ENCODE data around the gene STIP1.
A peak's percentile ranks its signal among the peaks of the same experiment; 100 is the strongest.
"Not testable (repeated sequence)": the region's sequence is repeated elsewhere in the genome, so short reads cannot be mapped to it uniquely, and the experiment has no call there.

STIP1 gene

DNA sequence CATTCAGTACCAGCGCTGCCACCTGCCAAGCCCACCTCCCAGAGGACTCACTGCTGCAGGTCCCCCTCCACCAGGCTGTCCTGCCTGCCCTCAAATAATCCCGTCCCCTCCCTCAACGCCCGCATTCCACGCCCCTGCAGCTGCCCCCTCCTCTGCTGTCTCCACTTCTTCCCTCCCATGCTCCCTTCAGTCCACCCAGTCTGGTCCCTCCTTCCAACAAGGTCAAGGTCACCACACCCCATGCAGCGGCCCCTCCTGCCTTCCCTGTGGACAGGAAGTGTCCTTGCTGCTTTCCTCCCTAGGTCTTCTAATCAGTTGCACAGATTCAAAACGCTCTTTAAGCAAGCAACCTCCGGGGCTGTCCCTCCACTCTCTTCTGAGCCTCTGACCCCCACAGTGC, 32.2 kb upstream of the STIP1 start:
- TF ChIP-seq EZH2 (IDR thresholded peaks at IDR 0.05) (no peak), POLR2AphosphoS5 (IDR thresholded peaks at IDR 0.05; ENCODE audit: borderline replicate concordance, low read depth, low read length) (no peak), FOXP2 (optimal IDR thresholded peaks at IDR 0.05; ENCODE audit: control extremely low read depth, extremely low read length, insufficient read depth) (no peak)
- no peaks in the 10 kb centered on the region for H3K9me3 ChIP-seq (ENCODE audit: low read depth, low read length)
- H3K27ac ChIP-seq = no peak overlapping the region
- no peak overlapping the region for H3K9ac ChIP-seq (ENCODE audit: insufficient read length)
- DNase-seq (ENCODE audit: low read depth, low spot score) = no peak
- H3K4me3 ChIP-seq = no peak overlapping the region
- H3K36me3 ChIP-seq (ENCODE audit: insufficient read depth, low read length) = no peaks in the 10 kb centered on the region

GRCh38 chr11:64156235-64157011, 29.5 kb upstream of the STIP1 start:
- no peak for DNase-seq (ENCODE audit: low read depth, low spot score)
- Histone ChIP-seq H3K9me3 (ENCODE audit: low read depth, low read length) (no peaks in the 10 kb centered on the region), H3K4me3 (no peak overlapping the region), H3K9ac (ENCODE audit: insufficient read length) (no peak overlapping the region), H3K27ac (no peak overlapping the region), H3K36me3 (ENCODE audit: insufficient read depth, low read length) (no peaks in the 10 kb centered on the region)
- TF ChIP-seq FOXP2 (optimal IDR thresholded peaks at IDR 0.05; ENCODE audit: control extremely low read depth, extremely low read length, insufficient read depth) (no peak), EZH2 (IDR thresholded peaks at IDR 0.05) (no peak), POLR2AphosphoS5 (IDR thresholded peaks at IDR 0.05; ENCODE audit: borderline replicate concordance, low read depth, low read length) (no peak)

- Histone ChIP-seq H3K36me3 (ENCODE audit: insufficient read depth, low read length) (no peaks in the 10 kb centered on the region), H3K9ac (ENCODE audit: insufficient read length) (no peak overlapping the region), H3K9me3 (ENCODE audit: low read depth, low read length) (no peaks in the 10 kb centered on the region), H3K27ac (no peak overlapping the region), H3K4me3 (no peak overlapping the region)
- no peak for DNase-seq (ENCODE audit: low read depth, low spot score)
- TF ChIP-seq POLR2AphosphoS5 (IDR thresholded peaks at IDR 0.05; ENCODE audit: borderline replicate concordance, low read depth, low read length) (no peak), FOXP2 (optimal IDR thresholded peaks at IDR 0.05; ENCODE audit: control extremely low read depth, extremely low read length, insufficient read depth) (no peak), EZH2 (IDR thresholded peaks at IDR 0.05) (no peak)
Observed at GRCh38 chr11:64157631-64158394, 28.2 kb upstream of the STIP1 start.

DNA sequence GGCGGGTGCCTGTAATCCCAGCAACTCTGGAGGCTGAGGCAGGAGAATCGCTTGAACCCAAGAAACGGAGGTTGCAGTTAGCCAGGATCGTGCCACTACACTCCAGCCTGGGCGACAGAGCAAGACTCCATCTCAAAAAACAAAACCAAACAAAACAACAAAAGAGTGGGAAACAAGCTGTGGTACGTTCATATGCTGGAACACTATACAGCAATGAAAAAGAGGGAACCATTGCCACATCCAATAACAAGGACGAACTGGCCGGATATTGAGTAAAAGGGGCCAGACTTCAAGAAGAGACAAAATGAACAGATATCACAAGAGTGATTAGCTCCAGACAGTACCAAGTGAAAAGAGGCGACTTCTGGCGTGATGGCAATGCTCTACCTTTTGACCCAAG, 24.9 kb upstream of the STIP1 start:
- Histone ChIP-seq H3K27ac (no peak overlapping the region), H3K4me3 (no peak overlapping the region), H3K9me3 (ENCODE audit: low read depth, low read length) (no peaks in the 10 kb centered on the region), H3K9ac (ENCODE audit: insufficient read length) (no peak overlapping the region), H3K36me3 (ENCODE audit: insufficient read depth, low read length) (no peaks in the 10 kb centered on the region)
- TF ChIP-seq FOXP2 (optimal IDR thresholded peaks at IDR 0.05; ENCODE audit: control extremely low read depth, extremely low read length, insufficient read depth) (no peak), EZH2 (IDR thresholded peaks at IDR 0.05) (no peak), POLR2AphosphoS5 (IDR thresholded peaks at IDR 0.05; ENCODE audit: borderline replicate concordance, low read depth, low read length) (no peak)
- no peak for DNase-seq (ENCODE audit: low read depth, low spot score)

GRCh38 chr11:64162769-64163168, 23.2 kb upstream of the STIP1 start:
- H3K9me3 ChIP-seq (ENCODE audit: low read depth, low read length); H3K27ac ChIP-seq; H3K4me3 ChIP-seq; DNase-seq (ENCODE audit: low read depth, low spot score); H3K9ac ChIP-seq (ENCODE audit: insufficient read length); H3K36me3 ChIP-seq (ENCODE audit: insufficient read depth, low read length): not testable (repeated sequence)

DNA sequence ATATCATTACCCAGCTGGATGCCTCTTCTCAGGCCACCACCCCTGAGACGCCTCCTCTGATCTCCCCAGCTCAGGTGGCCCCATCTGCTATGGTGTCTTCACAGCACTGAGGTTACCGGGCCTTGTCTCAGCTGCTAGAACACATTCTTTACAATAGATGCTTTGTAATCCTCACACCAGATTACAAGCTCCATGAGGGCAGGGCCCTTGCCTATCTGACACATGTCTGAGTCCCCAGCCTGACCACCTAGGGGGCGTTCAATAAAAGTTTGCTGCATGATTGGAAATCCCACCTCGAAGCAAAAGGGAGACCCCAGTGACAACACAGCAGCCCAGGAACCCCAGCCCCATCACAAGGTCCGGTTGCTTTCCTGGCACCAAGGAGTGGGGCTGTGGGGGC, 22.0 kb upstream of the STIP1 start:
- TF ChIP-seq FOXP2 (optimal IDR thresholded peaks at IDR 0.05; ENCODE audit: control extremely low read depth, extremely low read length, insufficient read depth) = no peak
- TF ChIP-seq POLR2AphosphoS5 (IDR thresholded peaks at IDR 0.05; ENCODE audit: borderline replicate concordance, low read depth, low read length) = no peak
- TF ChIP-seq EZH2 (IDR thresholded peaks at IDR 0.05) = no peak
- H3K9ac ChIP-seq (ENCODE audit: insufficient read length) = no peak overlapping the region
- H3K9me3 ChIP-seq (ENCODE audit: low read depth, low read length) = no peaks in the 10 kb centered on the region
- H3K27ac ChIP-seq = no peak overlapping the region
- no peaks in the 10 kb centered on the region for H3K36me3 ChIP-seq (ENCODE audit: insufficient read depth, low read length)
- no peak for DNase-seq (ENCODE audit: low read depth, low spot score)
- no peak overlapping the region for H3K4me3 ChIP-seq

- H3K4me3 ChIP-seq = peak overlapping the region; percentile 96
- peak overlapping the region; percentile 80 for H3K9ac ChIP-seq (ENCODE audit: insufficient read length)
- H3K27ac ChIP-seq = no peak overlapping the region
- TF ChIP-seq FOXP2 (optimal IDR thresholded peaks at IDR 0.05; ENCODE audit: control extremely low read depth, extremely low read length, insufficient read depth) (no peak), EZH2 (IDR thresholded peaks at IDR 0.05) (no peak), POLR2AphosphoS5 (IDR thresholded peaks at IDR 0.05; ENCODE audit: borderline replicate concordance, low read depth, low read length) (no peak)
- H3K36me3 ChIP-seq (ENCODE audit: insufficient read depth, low read length) = no peaks in the 10 kb centered on the region
- no peak for DNase-seq (ENCODE audit: low read depth, low spot score)
- no peaks in the 10 kb centered on the region for H3K9me3 ChIP-seq (ENCODE audit: low read depth, low read length)
Observed at GRCh38 chr11:64164392-64165312, 21.3 kb upstream of the STIP1 start.

- DNase-seq (ENCODE audit: low read depth, low spot score) = no peak
- H3K27ac ChIP-seq = no peak overlapping the region
- TF ChIP-seq EZH2 (IDR thresholded peaks at IDR 0.05) (no peak), POLR2AphosphoS5 (IDR thresholded peaks at IDR 0.05; ENCODE audit: borderline replicate concordance, low read depth, low read length) (no peak), FOXP2 (optimal IDR thresholded peaks at IDR 0.05; ENCODE audit: control extremely low read depth, extremely low read length, insufficient read depth) (no peak)
- H3K4me3 ChIP-seq = peak overlapping the region; percentile 96
- peak overlapping the region; percentile 80 for H3K9ac ChIP-seq (ENCODE audit: insufficient read length)
- H3K9me3 ChIP-seq (ENCODE audit: low read depth, low read length) = no peaks in the 10 kb centered on the region
- H3K36me3 ChIP-seq (ENCODE audit: insufficient read depth, low read length) = no peaks in the 10 kb centered on the region
Observed at GRCh38 chr11:64165481-64165841, 20.5 kb upstream of the STIP1 start.

Data from SK-N-MC (cell line).